Cerebellar cortex (tissue), 1 donor: ENCODE data around the gene CLCN6.

Experiments used
- DNase-seq: peaks from one replicate; pipeline ENCODE4 v3.0.0-alpha.2; 2015; ENCODE audit warnings: low spot score

The CLCN6 gene

GRCh38 chr1:11855430-11855829 is 49.4 kb downstream of the CLCN6 start:
- DNase-seq, result no peak

GRCh38 chr1:11856698-11857097 is 50.7 kb downstream of the CLCN6 start:
- DNase-seq, result no peak

- DNase-seq, result no peak
Measured at GRCh38 chr1:11857164-11857851, 51.3 kb downstream of the CLCN6 start.

GRCh38 chr1:11858158-11858557 is 52.2 kb downstream of the CLCN6 start:
- DNase-seq, result no peak

- no peak for DNase-seq
Measured at GRCh38 chr1:11858613-11858967, 52.6 kb downstream of the CLCN6 start, which contains the start of gene NPPB. TSS of gene NPPB (minus strand) at chr1:11858945. CDS start at chr1:11858833, 112 bp downstream.

DNA sequence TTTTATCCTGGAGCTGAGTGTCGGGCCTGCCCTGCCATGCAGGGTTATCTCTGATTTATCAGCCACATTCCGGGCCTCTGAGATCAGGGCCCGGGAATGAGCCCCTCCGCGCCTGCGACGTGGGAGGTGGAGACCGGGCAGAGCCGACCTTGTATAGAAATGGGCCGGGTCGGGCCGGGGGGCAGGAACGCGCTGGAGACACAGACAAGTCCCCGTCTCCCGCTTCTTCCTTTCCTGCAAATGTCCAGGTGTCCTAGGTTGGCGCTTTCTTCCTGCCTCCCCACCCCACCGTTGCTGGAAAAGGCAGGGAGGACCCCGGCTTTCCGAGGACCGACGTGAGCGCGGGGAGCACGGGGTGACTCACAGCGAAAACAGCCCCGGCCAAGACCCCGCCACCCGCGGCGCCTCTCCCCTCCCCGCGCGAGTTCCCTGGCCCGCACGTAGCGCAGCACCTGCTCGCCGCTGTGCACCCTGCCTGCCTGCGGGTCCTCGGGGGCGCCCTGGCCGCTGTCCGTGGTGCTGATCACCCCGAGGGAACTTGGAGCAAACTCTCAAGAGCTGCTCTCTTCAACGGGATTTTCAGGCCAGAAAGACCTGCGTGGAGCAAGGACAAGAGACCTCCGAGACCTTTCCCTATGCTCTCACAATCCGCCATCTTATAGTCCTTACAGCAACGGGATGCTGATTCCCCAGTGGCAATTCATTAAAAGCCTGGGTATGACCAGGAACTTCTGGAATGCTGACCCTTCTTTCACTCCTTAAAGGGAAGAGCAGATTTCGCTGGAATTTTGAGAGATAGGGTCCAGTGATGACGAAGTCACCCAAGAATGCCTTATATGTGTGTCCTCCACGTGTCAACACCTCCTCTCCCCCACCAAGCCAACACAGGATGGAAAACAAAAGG is 53.2 kb downstream of the CLCN6 start:
- no peak for DNase-seq

- DNase-seq, result no peak
Measured at GRCh38 chr1:11860083-11860482, 54.1 kb downstream of the CLCN6 start.

- no peak for DNase-seq
Measured at GRCh38 chr1:11860587-11860986, 54.6 kb downstream of the CLCN6 start.

DNA sequence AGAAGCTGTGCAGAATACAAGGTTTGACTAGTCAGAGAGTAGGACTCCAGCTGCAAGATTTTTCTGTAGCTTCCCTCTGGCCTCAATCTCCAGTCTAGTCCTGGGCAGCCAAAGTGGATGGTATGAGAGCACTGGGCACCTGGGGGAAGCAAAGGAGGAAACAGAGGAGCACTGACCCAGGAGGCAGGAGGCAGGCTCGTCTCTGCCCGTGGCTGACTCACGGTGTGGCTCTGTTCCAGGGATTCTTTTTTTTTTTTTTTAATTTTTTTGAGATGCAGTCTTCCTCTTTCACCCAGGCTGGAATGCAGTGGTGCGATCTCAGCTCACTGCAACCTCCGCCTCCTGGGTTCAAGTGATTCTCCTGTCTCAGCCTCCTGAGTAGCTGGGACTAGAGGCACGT is 56.9 kb downstream of the CLCN6 start:
- no peak for DNase-seq

DNA sequence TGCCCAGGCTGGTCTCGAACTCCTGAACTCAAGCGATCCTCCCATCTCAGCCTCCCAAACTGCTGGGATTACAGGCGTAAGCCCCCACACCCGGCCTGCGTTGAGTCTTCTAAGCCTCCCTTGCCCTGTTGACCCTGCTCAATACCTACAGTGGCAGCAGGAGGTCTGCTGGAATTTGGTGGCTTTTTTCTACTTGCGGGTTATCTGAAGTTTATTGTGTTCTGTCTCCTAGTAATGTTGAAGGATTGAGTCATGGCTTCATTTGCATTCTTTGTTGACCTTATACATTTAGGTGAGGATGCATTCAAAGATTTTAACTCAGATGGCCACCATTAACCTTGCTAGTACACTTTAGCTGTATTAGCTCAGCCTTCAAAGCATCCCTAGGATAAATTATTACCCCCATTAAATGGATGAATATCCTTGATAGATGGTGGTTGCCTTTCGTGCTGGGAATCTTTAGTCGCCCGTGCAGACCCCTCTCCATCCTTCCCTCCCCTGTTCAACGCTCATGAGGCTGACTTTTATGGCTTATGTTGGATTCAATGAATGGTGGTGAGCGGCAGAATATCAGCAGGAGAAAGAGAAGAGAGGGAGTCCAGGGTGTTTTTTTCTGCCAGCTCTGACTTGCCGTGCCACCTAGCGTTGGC is 62.5 kb downstream of the CLCN6 start:
- no peak for DNase-seq

DNA sequence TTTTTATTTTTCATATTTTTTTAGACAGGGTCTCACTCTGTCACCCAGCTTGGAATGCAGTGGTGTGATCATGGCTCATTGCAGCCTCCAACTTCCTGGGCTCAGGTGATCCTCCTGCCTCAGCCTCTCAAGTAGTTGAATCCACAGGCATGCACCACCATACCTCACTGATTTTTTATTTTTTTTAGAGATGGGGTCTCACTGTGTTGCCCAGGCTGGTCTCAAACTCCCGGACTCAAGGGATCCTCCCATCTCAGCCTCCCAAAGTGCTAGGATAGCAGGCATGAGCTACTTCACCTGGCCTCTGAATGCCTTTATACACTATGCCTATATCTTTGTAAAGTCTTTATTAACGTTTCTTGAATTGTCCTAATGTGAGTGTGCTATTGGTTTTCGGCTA is 63.1 kb downstream of the CLCN6 start:
- DNase-seq, result no peak

DNA sequence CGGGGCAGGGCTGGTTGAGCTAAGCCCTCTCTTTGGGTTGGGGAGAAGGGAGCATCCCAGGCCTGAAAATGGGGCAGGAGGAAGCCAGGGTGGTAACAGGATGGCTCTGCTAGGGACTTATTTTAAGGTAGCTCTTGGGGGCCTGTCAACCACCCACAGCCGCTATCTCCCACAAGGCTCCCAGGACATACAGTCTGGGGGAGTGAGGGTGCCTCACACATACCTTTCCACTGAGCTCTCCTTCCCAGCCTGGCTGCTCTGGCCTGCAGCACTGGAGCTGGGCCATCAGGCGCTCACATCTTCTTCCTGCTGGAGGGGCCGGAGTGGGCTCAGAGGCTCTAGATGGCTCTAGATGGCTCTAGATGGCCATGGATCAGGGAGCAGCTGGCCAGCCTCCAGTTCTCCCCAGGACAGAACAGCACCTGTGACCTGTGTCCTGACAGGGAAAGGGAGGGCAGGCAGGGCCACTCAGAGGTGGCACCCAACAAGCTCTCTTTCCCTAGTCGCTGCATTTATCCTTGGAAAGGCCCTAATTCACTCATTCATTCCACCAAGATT is 63.7 kb downstream of the CLCN6 start:
- no peak for DNase-seq

GRCh38 chr1:11872545-11872944 is 66.6 kb downstream of the CLCN6 start:
- DNase-seq, result no peak

DNA sequence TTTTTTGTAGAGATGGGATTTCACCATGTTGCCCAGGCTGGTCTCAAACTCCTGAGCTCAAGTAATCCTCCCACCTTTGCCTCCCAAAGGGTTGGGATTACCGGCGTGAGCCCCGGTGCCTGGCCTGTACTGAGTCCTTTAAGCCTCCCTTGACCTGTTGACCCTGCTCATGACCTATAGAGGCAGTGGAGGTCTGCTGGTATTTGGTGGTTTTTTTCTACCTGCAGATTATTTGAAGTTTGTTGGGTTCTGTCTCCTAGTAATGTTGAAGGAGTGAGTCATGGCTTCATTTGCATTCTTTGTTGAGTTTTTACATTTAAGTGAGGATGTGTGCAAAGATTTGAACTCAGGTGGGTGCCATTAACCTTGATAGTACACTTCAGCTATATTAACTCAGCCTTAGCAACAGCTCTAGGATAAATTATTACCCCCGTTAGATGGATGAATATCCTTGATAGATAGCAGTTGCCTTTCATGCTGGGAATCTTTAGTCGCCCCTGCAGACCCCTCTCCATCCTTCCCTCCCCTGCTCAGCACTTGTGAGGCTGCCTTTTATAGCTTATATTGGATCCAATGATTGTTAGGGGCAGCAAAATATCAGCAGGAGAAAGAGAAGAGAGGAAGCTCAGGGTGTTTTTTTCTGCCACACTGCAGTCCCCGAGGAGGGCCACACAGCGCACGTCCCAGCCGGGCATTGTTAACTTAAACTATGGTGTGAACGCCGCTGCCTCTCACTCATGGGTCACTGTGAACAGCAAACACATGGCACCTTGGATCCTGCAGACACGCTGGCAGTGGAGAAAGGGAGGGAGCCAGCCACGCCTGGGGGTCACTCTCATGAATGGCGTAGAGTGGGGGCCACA is 67.6 kb downstream of the CLCN6 start:
- no peak for DNase-seq

DNA sequence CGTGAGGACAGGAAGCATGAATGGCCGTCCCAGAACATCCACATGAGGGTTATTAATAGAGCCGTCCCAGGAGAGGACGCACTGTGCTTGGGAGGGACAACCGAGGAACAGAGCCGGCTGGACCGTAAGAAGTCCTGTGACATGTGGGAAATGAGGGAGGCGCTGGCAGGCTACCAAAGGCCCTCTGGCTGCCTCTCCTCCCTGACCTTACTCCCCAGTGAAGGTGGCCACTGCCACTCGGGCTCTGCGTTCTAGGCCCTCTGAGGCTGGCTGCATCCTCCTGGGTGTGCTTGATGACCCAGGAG is 68.2 kb downstream of the CLCN6 start:
- DNase-seq, result peak; percentile 16

- DNase-seq, result no peak
Measured at GRCh38 chr1:11874624-11875023, 68.6 kb downstream of the CLCN6 start.

DNA sequence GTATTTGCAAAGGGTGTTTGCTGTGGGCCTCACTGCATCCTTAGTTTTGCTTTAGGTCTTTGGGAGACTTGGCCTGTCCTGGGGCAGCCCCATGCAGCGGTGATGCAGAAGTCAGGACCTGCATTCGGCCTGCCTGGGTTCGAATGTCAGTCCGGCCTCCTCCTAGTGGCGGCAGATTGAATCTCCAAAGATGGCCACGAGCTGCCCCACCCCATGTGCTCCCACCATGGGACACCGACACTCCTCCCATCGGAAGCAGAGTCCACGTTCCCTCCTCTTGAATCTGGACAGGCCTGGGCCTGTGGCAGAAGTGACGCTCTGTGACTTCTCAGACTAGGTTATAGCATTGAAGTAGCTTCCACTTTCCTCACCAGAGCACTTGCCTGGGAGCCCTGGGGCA is 69.1 kb downstream of the CLCN6 start:
- no peak for DNase-seq

GRCh38 chr1:11877074-11877473 is 71.1 kb downstream of the CLCN6 start:
- DNase-seq, result no peak

DNA sequence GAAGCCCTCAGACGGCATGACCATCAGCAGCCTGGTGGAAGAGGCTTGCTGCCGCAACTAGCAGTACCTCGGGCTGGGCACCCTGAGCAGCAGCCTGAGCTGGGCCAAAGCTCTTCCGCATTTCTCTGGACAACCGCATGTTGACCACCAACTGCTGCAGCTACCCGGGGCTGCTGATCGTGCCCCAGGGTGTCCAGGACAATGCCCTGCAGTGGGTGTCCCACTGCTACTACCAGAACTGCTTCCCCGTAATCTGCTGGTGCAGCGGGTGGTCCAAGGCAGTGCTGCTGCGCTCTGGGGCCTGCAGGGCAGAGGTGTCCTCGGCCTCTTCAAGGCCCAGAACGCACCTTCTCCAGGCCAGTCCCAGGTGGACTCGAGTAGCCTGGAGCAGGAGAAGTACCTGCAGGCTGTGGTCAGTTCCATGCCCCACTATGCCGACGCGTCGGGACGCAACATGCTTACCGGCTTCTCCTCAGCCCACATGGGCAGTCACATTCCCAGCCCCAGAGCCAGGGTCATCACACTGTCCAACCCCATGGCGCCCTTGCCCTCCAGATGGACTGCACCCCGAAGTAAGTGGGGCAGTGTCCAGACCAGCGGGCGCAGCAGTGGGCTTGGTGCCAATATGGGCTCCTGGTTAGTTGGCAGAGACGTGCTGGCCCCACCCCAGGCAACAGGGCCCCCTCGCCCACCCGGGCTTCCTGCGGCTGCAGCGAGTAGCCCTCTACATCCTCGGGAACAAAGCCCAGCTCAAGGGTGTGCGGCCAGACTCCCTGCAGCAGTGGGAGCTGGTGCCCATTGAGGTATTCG is 72.3 kb downstream of the CLCN6 start:
- DNase-seq, result no peak

- no peak for DNase-seq
Measured at GRCh38 chr1:11878891-11879190, 72.8 kb downstream of the CLCN6 start.
